Measurements from ENCODE around the gene TMEM98.

TMEM98 gene

GRCh38 chr17:32933881-32934280 is 5.9 kb downstream of the TMEM98 start:
- no peak overlapping the region for H3K4me3 ChIP-seq (ENCODE audit: low read depth, low read length)
- TF ChIP-seq, protein P1, sequence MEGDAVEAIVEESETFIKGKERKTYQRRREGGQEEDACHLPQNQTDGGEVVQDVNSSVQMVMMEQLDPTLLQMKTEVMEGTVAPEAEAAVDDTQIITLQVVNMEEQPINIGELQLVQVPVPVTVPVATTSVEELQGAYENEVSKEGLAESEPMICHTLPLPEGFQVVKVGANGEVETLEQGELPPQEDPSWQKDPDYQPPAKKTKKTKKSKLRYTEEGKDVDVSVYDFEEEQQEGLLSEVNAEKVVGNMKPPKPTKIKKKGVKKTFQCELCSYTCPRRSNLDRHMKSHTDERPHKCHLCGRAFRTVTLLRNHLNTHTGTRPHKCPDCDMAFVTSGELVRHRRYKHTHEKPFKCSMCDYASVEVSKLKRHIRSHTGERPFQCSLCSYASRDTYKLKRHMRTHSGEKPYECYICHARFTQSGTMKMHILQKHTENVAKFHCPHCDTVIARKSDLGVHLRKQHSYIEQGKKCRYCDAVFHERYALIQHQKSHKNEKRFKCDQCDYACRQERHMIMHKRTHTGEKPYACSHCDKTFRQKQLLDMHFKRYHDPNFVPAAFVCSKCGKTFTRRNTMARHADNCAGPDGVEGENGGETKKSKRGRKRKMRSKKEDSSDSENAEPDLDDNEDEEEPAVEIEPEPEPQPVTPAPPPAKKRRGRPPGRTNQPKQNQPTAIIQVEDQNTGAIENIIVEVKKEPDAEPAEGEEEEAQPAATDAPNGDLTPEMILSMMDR (conservative IDR thresholded peaks at IDR 0.05; ENCODE audit: low read depth, low read length): no peak
- no peak for DNase-seq (ENCODE audit: low read depth)

DNA sequence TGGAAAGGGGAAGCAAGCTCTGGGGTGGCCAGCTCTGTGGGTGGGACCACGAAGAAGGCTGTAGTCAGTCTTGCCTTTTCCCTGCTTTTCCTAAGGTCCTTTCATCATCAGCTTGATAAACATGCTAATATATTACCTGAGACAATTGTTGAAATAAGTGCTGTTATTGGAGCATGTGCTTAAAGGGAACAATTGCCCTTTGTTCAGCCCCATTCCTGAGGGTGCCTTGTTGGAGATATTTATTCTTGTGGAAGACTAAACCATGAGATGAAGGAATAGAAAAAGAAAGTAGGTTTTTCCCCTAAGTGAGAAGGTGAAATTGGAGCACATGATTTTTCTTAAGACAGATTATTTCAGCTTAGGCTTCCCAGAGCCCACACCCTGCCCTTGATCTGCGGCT is 7.8 kb downstream of the TMEM98 start:
- TF ChIP-seq, protein P1 (conservative IDR thresholded peaks at IDR 0.05; ENCODE audit: low read depth, low read length): no peak
- DNase-seq (ENCODE audit: low read depth): no peak
- no peak overlapping the region for H3K4me3 ChIP-seq (ENCODE audit: low read depth, low read length)

- TF ChIP-seq, protein P1 (conservative IDR thresholded peaks at IDR 0.05; ENCODE audit: low read depth, low read length): no peak
- H3K4me3 ChIP-seq (ENCODE audit: low read depth, low read length): no peak overlapping the region
- no peak for DNase-seq (ENCODE audit: low read depth)
These were observed 8.4 kb downstream of the TMEM98 start for GRCh38 chr17:32936186-32936893.

DNA sequence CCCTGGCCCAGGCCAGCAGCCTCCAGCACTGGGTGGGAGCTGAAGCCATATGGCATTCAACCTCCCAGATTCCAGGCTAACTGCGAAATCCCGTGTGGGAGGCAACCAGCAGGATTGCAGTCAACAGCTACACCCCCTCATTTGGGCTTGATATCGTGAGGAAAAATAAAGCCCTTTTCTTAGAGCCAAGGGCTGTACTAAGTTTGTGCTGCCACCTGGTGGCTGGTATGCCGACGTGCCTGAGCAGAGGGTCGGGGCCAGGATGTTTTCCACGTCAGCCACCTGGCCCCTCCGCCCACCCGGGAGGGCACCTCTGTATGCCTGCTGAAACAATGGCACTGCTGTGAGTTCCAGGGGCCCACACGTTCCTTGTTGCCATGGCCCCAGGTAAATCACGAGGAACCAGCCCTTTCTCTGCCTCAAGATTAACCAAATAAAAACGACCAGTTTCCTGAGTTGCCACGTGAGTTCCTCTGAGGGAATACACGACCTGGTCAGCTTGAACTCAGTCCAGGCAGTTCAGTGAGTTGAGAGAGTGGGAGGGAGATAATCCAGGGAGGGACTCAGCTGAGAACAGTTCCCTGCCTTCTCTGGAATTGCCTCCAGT is 9.0 kb downstream of the TMEM98 start:
- peak; percentile 83 for DNase-seq (ENCODE audit: low read depth)
- H3K4me3 ChIP-seq (ENCODE audit: low read depth, low read length): peak overlapping the region; percentile 28
- TF ChIP-seq, protein P1 (conservative IDR thresholded peaks at IDR 0.05; ENCODE audit: low read depth, low read length): peak; percentile 91

DNA sequence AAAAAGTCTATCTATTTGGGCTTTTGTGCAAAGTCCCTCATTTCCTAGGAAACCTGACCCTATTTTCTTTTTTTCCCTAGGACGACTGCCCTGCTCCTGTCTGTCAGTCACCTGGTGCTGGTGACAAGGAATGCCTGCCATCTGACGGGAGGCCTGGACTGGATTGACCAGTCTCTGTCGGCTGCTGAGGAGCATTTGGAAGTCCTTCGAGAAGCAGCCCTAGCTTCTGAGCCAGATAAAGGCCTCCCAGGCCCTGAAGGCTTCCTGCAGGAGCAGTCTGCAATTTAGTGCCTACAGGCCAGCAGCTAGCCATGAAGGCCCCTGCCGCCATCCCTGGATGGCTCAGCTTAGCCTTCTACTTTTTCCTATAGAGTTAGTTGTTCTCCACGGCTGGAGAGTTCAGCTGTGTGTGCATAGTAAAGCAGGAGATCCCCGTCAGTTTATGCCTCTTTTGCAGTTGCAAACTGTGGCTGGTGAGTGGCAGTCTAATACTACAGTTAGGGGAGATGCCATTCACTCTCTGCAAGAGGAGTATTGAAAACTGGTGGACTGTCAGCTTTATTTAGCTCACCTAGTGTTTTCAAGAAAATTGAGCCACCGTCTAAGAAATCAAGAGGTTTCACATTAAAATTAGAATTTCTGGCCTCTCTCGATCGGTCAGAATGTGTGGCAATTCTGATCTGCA is 12.9 kb downstream of the TMEM98 start:
- no peak overlapping the region for H3K4me3 ChIP-seq (ENCODE audit: low read depth, low read length)

GRCh38 chr17:32941419-32942032 is 13.6 kb downstream of the TMEM98 start:
- no peak for DNase-seq (ENCODE audit: low read depth)
- no peak overlapping the region for H3K4me3 ChIP-seq (ENCODE audit: low read depth, low read length)
- TF ChIP-seq, protein P1 (conservative IDR thresholded peaks at IDR 0.05; ENCODE audit: low read depth, low read length): peak; percentile 40

More for the DNA sequence above, 12.9 kb downstream of the TMEM98 start:
- TF ChIP-seq, protein P1 (conservative IDR thresholded peaks at IDR 0.05; ENCODE audit: low read depth, low read length): no peak
- no peak for DNase-seq (ENCODE audit: low read depth)

Measured in choroid plexus epithelial cell (primary cell).